ENCODE results near the gene YWHAB. TPM values are rescaled to one million over a fixed set of nuclear protein-coding genes. Genes with fewer than 3 reads are reported as not detected.

The YWHAB gene
- total RNA-seq, 1 experiment from 2014 or later = 267 TPM

DNA sequence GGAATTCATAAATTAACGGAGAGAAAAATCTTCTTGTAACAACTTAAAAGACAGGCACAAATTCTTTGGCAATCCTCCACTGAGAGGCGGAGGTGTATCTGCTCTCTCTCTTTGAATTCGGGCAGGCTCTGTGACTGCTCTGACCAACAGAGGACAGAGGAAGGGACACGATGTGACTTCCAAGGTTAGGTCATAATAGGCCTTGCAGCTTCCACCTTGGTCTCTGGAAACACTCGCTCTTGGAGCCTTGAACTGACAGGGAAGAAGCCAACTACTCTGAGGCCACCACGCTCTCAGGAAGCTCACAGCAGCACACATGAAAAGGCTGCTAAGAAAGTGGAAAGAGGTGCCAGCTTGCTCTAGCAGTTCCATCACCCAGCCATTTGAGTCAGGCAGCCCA is 59.8 kb downstream of the YWHAB start:
- TF ChIP-seq TCF7L2 (IDR thresholded peaks at IDR 0.05; ENCODE audit: low read depth, low read length) = no peak
- no peak for TF ChIP-seq POLR2AphosphoS5 (IDR thresholded peaks at IDR 0.05; ENCODE audit: low read depth, low read length)
- H3K36me3 ChIP-seq (ENCODE audit: control insufficient read depth, insufficient read depth, low read length) = peaks cover 49% of the 10 kb centered on the region
- H3K4me1 ChIP-seq (ENCODE audit: control insufficient read depth, insufficient read depth, low read length) = no peaks in the 10 kb centered on the region
- CTCF ChIA-PET = no interaction called here
- DNase-seq (ENCODE audit: low read depth, low spot score) (no peak), ATAC-seq (no peak)
- H3K4me3 ChIP-seq (ENCODE audit: low read depth in 2 of 2, low read length in 2 of 2) = no peak overlapping the region
- in situ Hi-C loops (cut with HindIII; ENCODE audit: low pct_unique_long_range_greater_than_20kb, low sequenced_read_pairs) (no loop called here), intact Hi-C loops (cut with micrococcal nuclease; ENCODE audit: unreplicated experiment) (no loop called here)
- POLR2A ChIA-PET = interaction anchor here (0.6 kb wide), 1 partner anchor 224 kb away, joined by 6 read pairs; no protein-coding TSS in a partner anchor
- no peaks in the 10 kb centered on the region for H3K27me3 ChIP-seq (ENCODE audit: control insufficient read depth, insufficient read depth, low read length)
- no peaks in the 10 kb centered on the region for H3K9me3 ChIP-seq (ENCODE audit: control insufficient read depth, insufficient read depth, low read depth, low read length)
- no peak overlapping the region for H3K27ac ChIP-seq (ENCODE audit: low read length)
- no TSS peak for BruUV-seq (replicated peaks)

- Histone ChIP-seq H3K9me3 (ENCODE audit: control insufficient read depth, insufficient read depth, low read depth, low read length) (no peaks in the 10 kb centered on the region), H3K27ac (ENCODE audit: low read length) (no peak overlapping the region), H3K27me3 (ENCODE audit: control insufficient read depth, insufficient read depth, low read length) (no peaks in the 10 kb centered on the region), H3K36me3 (ENCODE audit: control insufficient read depth, insufficient read depth, low read length) (peaks cover 58% of the 10 kb centered on the region), H3K4me3 (ENCODE audit: low read depth in 2 of 2, low read length in 2 of 2) (no peak overlapping the region), H3K4me1 (ENCODE audit: control insufficient read depth, insufficient read depth, low read length) (no peaks in the 10 kb centered on the region)
- in situ Hi-C loops (cut with HindIII; ENCODE audit: low pct_unique_long_range_greater_than_20kb, low sequenced_read_pairs) (no loop called here), intact Hi-C loops (cut with micrococcal nuclease; ENCODE audit: unreplicated experiment) (no loop called here)
- DNase-seq (ENCODE audit: low read depth, low spot score) (no peak), ATAC-seq (no peak)
- ChIA-PET CTCF (no interaction called here), POLR2A (no interaction called here)
- no TSS peak for BruUV-seq (replicated peaks)
- TF ChIP-seq TCF7L2 (IDR thresholded peaks at IDR 0.05; ENCODE audit: low read depth, low read length) (no peak), POLR2AphosphoS5 (IDR thresholded peaks at IDR 0.05; ENCODE audit: low read depth, low read length) (no peak), SIN3A (IDR thresholded peaks at IDR 0.05; ENCODE audit: borderline replicate concordance, insufficient read depth, low read depth, low read length) (no peak), CTCF (IDR thresholded peaks at IDR 0.05) (no peak), REST (IDR thresholded peaks at IDR 0.05; ENCODE audit: insufficient read depth in 1 of 2, low read depth in 2 of 2, low read length in 1 of 2) (no peak)
These were observed 60.9 kb downstream of the YWHAB start for GRCh38 chr20:44946271-44946852.

- H3K36me3 ChIP-seq (ENCODE audit: control insufficient read depth, insufficient read depth, low read length) = peaks cover 62% of the 10 kb centered on the region
- no peaks in the 10 kb centered on the region for H3K27me3 ChIP-seq (ENCODE audit: control insufficient read depth, insufficient read depth, low read length)
- in situ Hi-C loops (cut with HindIII; ENCODE audit: low pct_unique_long_range_greater_than_20kb, low sequenced_read_pairs) (no loop called here), intact Hi-C loops (cut with micrococcal nuclease; ENCODE audit: unreplicated experiment) (no loop called here)
- no TSS peak for BruUV-seq (replicated peaks)
- CTCF ChIA-PET = no interaction called here
- H3K9me3 ChIP-seq (ENCODE audit: control insufficient read depth, insufficient read depth, low read depth, low read length) = no peaks in the 10 kb centered on the region
- DNase-seq (ENCODE audit: low read depth, low spot score) = no peak
- H3K4me3 ChIP-seq (ENCODE audit: low read depth in 2 of 2, low read length in 2 of 2) = no peak overlapping the region
- no peak for ATAC-seq
- no peak overlapping the region for H3K27ac ChIP-seq (ENCODE audit: low read length)
- no peaks in the 10 kb centered on the region for H3K4me1 ChIP-seq (ENCODE audit: control insufficient read depth, insufficient read depth, low read length)
- POLR2A ChIA-PET = no interaction called here
- no peak for TF ChIP-seq TCF7L2 (IDR thresholded peaks at IDR 0.05; ENCODE audit: low read depth, low read length)
- no peak for TF ChIP-seq CTCF (IDR thresholded peaks at IDR 0.05)
- no peak for TF ChIP-seq REST (IDR thresholded peaks at IDR 0.05; ENCODE audit: insufficient read depth in 1 of 2, low read depth in 2 of 2, low read length in 1 of 2)
- no peak for TF ChIP-seq SIN3A (IDR thresholded peaks at IDR 0.05; ENCODE audit: borderline replicate concordance, insufficient read depth, low read depth, low read length)
These were observed 62.6 kb downstream of the YWHAB start for GRCh38 chr20:44948107-44948506.
